K562 (cell line): ENCODE data around the gene VSIG10L. TPM values are rescaled to one million over a fixed set of nuclear protein-coding genes. Genes with fewer than 3 reads are reported as not detected.

Experiments used
- ATAC-seq: fragments of 200-7000 bp; cut with Tn5 transposase; 3 replicates; pipeline ENCODE4 v1.9.1; 2020; ENCODE audit warnings: moderate library complexity
- BruUV-seq: library from RNA; stranded (reverse); fragments of 400-500 nt; replicated peaks from 2 replicates; lab custom pipeline; 2021; lab: Mats Ljungman, UMichigan
- CTCF ChIA-PET: fragments of 300-600 bp; formaldehyde crosslinking; extraction: SDS; loops from one replicate; lab custom pipeline; 2021; ENCODE audit warnings: low intra/inter-chr PET ratio; lab: Yijun Ruan, JAX
- POLR2A ChIA-PET: fragments of 300-600, 350-650 bp; sonication (Branson Sonifier 250); formaldehyde crosslinking; extraction: SDS; loops from one replicate; lab custom pipeline; 2021; ENCODE audit warnings: antibody characterized with exemption, inconsistent platforms; lab: Yijun Ruan, JAX
- DNase-seq, 4 experiments: peaks; one replicate each; pipeline versions ENCODE4 v3.0.0 to v3.0.0-alpha.2; 2011 to 2018; ENCODE audit warnings: low spot score in 3 of 4, mixed read lengths in 3 of 4; ENCODE audit errors: extremely low read depth in 1 of 4
- FAIRE-seq: peaks from 2 replicates; lab custom pipeline; 2011; peaks lifted over from hg19 to GRCh38; lab: Jason Lieb, UNC
- H2AFZ ChIP-seq: 2 replicates; pipeline ENCODE4 v1.6.0; 2011; ENCODE audit warnings: low read depth, low read length, control low read depth, inconsistent platforms
- H3K27ac ChIP-seq: fragments of 200-600 bp; 3 replicates; pipeline ENCODE4 v1.8.0; 2011; ENCODE audit warnings: low read depth, mild to moderate bottlenecking, control low read depth, inconsistent platforms, low read length, moderate library complexity, mixed read lengths; ENCODE audit errors: extremely low read depth
- H3K27me3 ChIP-seq, 2 experiments: fragments of 300-600 bp in 1 of 2; 2 replicates in 1 of 2; 3 replicates in 1 of 2; pipeline versions ENCODE4 v1.6.0 to v1.8.0; 2011; ENCODE audit warnings: inconsistent platforms in 2 of 2, low read length in 2 of 2, mild to moderate bottlenecking in 1 of 2, mixed read lengths in 1 of 2, moderate library complexity in 1 of 2; ENCODE audit not compliant: control insufficient read depth in 2 of 2, insufficient read depth in 2 of 2
- H3K36me3 ChIP-seq: fragments of 300-600 bp; 3 replicates; pipeline ENCODE4 v1.8.0; 2011; ENCODE audit warnings: mild to moderate bottlenecking, low read length, inconsistent platforms; ENCODE audit not compliant: control insufficient read depth, insufficient read depth
- H3K4me1 ChIP-seq, 2 experiments: fragments of 200-600 bp in 1 of 2; replicated peaks in 1 of 2; 2 replicates in 1 of 2; 3 replicates in 1 of 2; pipeline versions ENCODE4 v1.5.1 to v1.8.0; 2011; ENCODE audit warnings: inconsistent platforms in 2 of 2, low read length in 2 of 2, mild to moderate bottlenecking in 1 of 2, mixed read lengths in 1 of 2, moderate library complexity in 1 of 2; ENCODE audit not compliant: control insufficient read depth in 2 of 2, insufficient read depth in 2 of 2
- H3K4me2 ChIP-seq: 2 replicates; pipeline ENCODE4 v1.6.1; 2011; ENCODE audit warnings: low read length, control low read depth, inconsistent platforms, mixed read lengths; ENCODE audit not compliant: insufficient read depth
- H3K4me3 ChIP-seq: fragments of 200-600 bp; sonication (generic), shearing (Covaris generic); 2 replicates; pipeline ENCODE4 v1.5.1; 2016; ENCODE audit warnings: control low read depth, inconsistent platforms
- H3K79me2 ChIP-seq: fragments of 200-600 bp; 3 replicates; pipeline ENCODE4 v1.8.0; 2011; ENCODE audit warnings: low read length, inconsistent platforms; ENCODE audit not compliant: control insufficient read depth, insufficient read depth
- H3K9ac ChIP-seq, 2 experiments: 2 replicates each; pipeline versions ENCODE4 v1.6.0 to v1.6.1; 2011; ENCODE audit warnings: low read depth in 2 of 2, low read length in 2 of 2, control low read depth in 1 of 2, inconsistent platforms in 1 of 2, mild to moderate bottlenecking in 1 of 2, mixed read lengths in 1 of 2; ENCODE audit not compliant: insufficient read depth in 1 of 2
- H3K9me1 ChIP-seq: one replicate; pipeline ENCODE4 v1.6.0; 2011; ENCODE audit warnings: inconsistent platforms, mild to moderate bottlenecking, low read length, moderate library complexity; ENCODE audit not compliant: control insufficient read depth, insufficient read depth
- H3K9me3 ChIP-seq: replicated peaks from 2 replicates; pipeline ENCODE4 v1.5.1; 2011; ENCODE audit warnings: low read depth, low read length, inconsistent platforms; ENCODE audit not compliant: control insufficient read depth, insufficient read depth
- H4K20me1 ChIP-seq: replicated peaks from 2 replicates; pipeline ENCODE4 v1.6.1; 2011; ENCODE audit warnings: low read length, inconsistent platforms, mixed read lengths; ENCODE audit not compliant: control insufficient read depth, insufficient read depth
- ATF3 ChIP-seq, 2 experiments: fragments of 450-650 bp in 1 of 2; sonication (generic) in 1 of 2; formaldehyde crosslinking in 1 of 2; IDR thresholded peaks in 1 of 2; conservative IDR thresholded peaks in 1 of 2; 2 replicates each; pipeline versions ENCODE4 v1.6.1 to v1.8.1; 2016 to 2023; ENCODE audit warnings: mild to moderate bottlenecking in 2 of 2, moderate library complexity in 2 of 2, inconsistent platforms in 1 of 2, missing genetic modification reagents in 1 of 2
- DNMT1 ChIP-seq: fragments of 450-650 bp; IDR thresholded peaks from 2 replicates; pipeline ENCODE4 v1.6.1; 2016; ENCODE audit warnings: antibody characterized with exemption, mild to moderate bottlenecking
- EGR1 ChIP-seq: fragments of 450-650 bp; conservative IDR thresholded peaks from 2 replicates; pipeline ENCODE4 v1.6.1; 2017; ENCODE audit warnings: mild to moderate bottlenecking
- HMBOX1 ChIP-seq: sonication (generic); IDR thresholded peaks from 2 replicates; pipeline ENCODE4 v1.6.1; 2016
- KDM1A ChIP-seq, 2 experiments: fragments of 450-650 bp; IDR thresholded peaks; 2 replicates each; pipeline ENCODE4 v1.6.1; 2016; ENCODE audit warnings: mild to moderate bottlenecking in 2 of 2
- SETDB1 ChIP-seq: IDR thresholded peaks from one replicate; pipeline ENCODE4 v1.6.1; 2012; ENCODE audit warnings: low read length, control low read depth, inconsistent platforms
- SPI1 ChIP-seq: IDR thresholded peaks from 2 replicates; pipeline ENCODE4 v1.6.1; 2011; ENCODE audit warnings: low read depth, low read length, control low read depth, borderline replicate concordance
- ZBTB7A ChIP-seq: IDR thresholded peaks from 2 replicates; pipeline ENCODE4 v1.6.1; 2011; ENCODE audit warnings: low read depth, mild to moderate bottlenecking, low read length, moderate library complexity, borderline replicate concordance; ENCODE audit not compliant: control insufficient read depth
- ZFP36 ChIP-seq: fragments of 150-350 bp; IDR thresholded peaks from 2 replicates; pipeline ENCODE4 v1.6.1; 2018; ENCODE audit warnings: low read length, low read depth; ENCODE audit not compliant: partially characterized antibody
- ZNF263 ChIP-seq: sonication (generic); formaldehyde crosslinking; IDR thresholded peaks from 2 replicates; pipeline ENCODE4 v1.8.0; 2022; ENCODE audit warnings: mild to moderate bottlenecking, missing genetic modification reagents, borderline replicate concordance
- ZNF436 ChIP-seq: fragments of 250-450, 450-650 bp; sonication (Bioruptor Pico); formaldehyde crosslinking; IDR thresholded peaks from 2 replicates; pipeline ENCODE4 v1.7.0; 2020; ENCODE audit warnings: mild to moderate bottlenecking
- WGBS: fragments of 100-300 bp; shearing (Covaris generic); methylation state at CpG from one replicate; pipeline ENCODE4 v1.1.6; 2016; ENCODE audit warnings: low coverage, mixed read lengths; ENCODE audit not compliant: insufficient coverage; ENCODE audit errors: missing lambda C conversion rate; 5-methylcytosine and 5-hydroxymethylcytosine counted together
- in situ Hi-C: fragments of 300-500 bp; cut with MboI; formaldehyde crosslinking; loops from 4 replicates; pipeline ENCODE4 v1.15.0; 2018; ENCODE audit warnings: inconsistent platforms, mixed read lengths
- intact Hi-C: fragments of 100-400 bp; cut with micrococcal nuclease; formaldehyde crosslinking; loops from 2 replicates; pipeline ENCODE4 v1.14.2; 2022
- polyA plus RNA-seq, 8 experiments: library from polyadenylated mRNA; depleted of rRNA in 4 of 8; stranded (reverse) in 5 of 8; unstranded in 3 of 8; fragments of >200 nt; fragmentation: Nextera tagmentation in 2 of 8; fragmentation: Illumina TruSeq in 1 of 8; extraction: Ambion mirVana in 2 of 8; extraction: Trizol in 1 of 8; gene quantifications; 2 replicates each; pipeline versions ENCODE4 v1.2.1 to v1.2.3, GENCODE V29; 2011 to 2014; ENCODE audit warnings: inconsistent platforms in 1 of 8, missing spikeins in 1 of 8
- total RNA-seq, 7 experiments: library from RNA; depleted of rRNA in 6 of 7; stranded (reverse); fragments of >200 nt in 6 of 7; fragmentation: Illumina TruSeq in 2 of 7; extraction: Trizol in 2 of 7; gene quantifications; 2 replicates each; pipeline versions ENCODE4 v1.2.1 to v1.2.3, GENCODE V29; 2011 to 2021; ENCODE audit warnings: low replicate concordance in 1 of 7
- TF ChIP-seq, protein P1 (sequence below): fragments of 150-350 bp; IDR thresholded peaks from 2 replicates; pipeline ENCODE4 v1.6.1; 2014; ENCODE audit warnings: low read depth, mild to moderate bottlenecking, low read length, borderline replicate concordance
- TF ChIP-seq, protein P2 (sequence below): sonication (generic); formaldehyde crosslinking; IDR thresholded peaks from 2 replicates; pipeline ENCODE4 v1.8.0; 2022; ENCODE audit warnings: missing genetic modification reagents, mild to moderate bottlenecking, moderate library complexity, borderline replicate concordance

VSIG10L gene
- total and polyA plus RNA-seq, 9 of the 15 experiments (the other 6 are each of a cell fraction or from before 2014, with no cell fraction given), result 1.1 to 7.6 (median 2.2) TPM

DNA sequence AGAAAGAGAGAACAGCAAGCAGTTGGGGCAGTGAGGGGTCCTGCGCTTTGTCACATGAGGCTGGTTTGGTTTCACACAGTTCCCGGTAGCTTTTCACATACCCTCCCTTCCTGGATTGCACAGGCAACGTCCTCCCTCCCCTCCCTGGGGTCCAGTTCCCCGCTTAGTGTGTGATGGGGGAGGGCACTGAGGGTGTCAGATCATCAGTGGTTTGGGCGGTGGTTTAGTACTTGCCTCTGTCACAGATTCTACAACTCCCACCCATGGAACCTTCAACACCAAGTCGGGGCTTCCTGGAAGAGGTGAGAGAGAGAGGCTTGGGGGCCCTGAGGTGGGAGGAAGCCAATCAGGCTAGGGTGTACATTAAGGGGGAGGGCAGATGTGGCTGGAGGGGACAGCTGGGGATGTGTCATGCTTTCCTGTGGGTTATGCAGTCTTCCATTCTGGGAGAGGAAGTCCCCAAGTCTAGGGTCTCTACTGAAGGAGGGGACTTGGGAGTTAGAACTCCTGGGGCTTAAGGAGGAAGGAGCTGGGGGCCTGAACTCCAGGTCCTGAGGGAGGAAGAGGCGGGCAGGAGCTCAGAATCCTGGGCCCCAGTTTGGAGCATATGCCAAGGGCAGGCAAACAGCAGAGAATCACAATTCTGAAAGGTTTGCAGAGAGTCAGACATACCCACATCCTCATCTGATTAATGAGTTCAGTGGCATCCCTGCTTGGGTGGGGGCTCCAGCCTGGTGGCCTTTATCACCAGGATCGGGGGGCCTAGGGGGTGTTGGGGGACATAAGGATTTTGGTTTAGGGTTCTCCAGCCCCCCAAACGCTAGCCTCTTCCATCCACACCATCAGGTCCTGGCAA is 30.9 kb upstream of the VSIG10L start, which contains the start of gene NKG7:
TSS of gene NKG7 (minus strand) at position 6 of the 856 bp plus-strand sequence. CDS start 119 bp downstream, outside the sequence.
- H4K20me1 ChIP-seq, result no peaks in the 10 kb centered on the region
- POLR2A ChIA-PET, result interaction anchor here (0.6 to 1.1 kb wide), 2 partner anchors 11 to 19 kb away, joined by 3 to 4 read pairs; no protein-coding TSS in a partner anchor
- H3K4me1 ChIP-seq, result peaks cover 19 to 30% of the 10 kb centered on the region in 2 experiments
- WGBS, result 29% methylated on average over 9 of the region's 9 CpGs
- no peaks in the 10 kb centered on the region for H3K27me3 ChIP-seq
- no peak; the same call in 2 of the 3 replicates for ATAC-seq
- no peak within 1 kb of the TSS for H3K4me3 ChIP-seq
- H3K9me1 ChIP-seq, result no peaks in the 10 kb centered on the region
- H2AFZ ChIP-seq, result peak within 1 kb of the TSS; percentile 38
- in situ Hi-C loops, result no loop called here
- peak within 1 kb of the TSS in 1 of 2 experiments; percentile 82; a peak in 2 of 4 replicates for H3K9ac ChIP-seq
- peak; percentile 42 for FAIRE-seq
- no peaks in the 10 kb centered on the region for H3K9me3 ChIP-seq
- H3K27ac ChIP-seq, result no peak within 1 kb of the TSS
- H3K36me3 ChIP-seq, result no peaks in the 10 kb centered on the region
- intact Hi-C loops, result no loop called here
- no TSS peak for BruUV-seq
- no peak within 1 kb of the TSS for H3K4me2 ChIP-seq
- CTCF ChIA-PET, result no interaction called here
- peaks cover 11% of the 10 kb centered on the region for H3K79me2 ChIP-seq
- DNase-seq, result peak; percentile 31 to 56 (median 32)
- TF ChIP-seq SPI1, result peak; percentile 63; the same call in 1 of the 2 replicates
- peak; percentile 81; the same call in 1 of the 2 replicates for TF ChIP-seq ZNF263 (CRISPR knock-in tag)
- peak; percentile 30; the same call in 1 of the 2 replicates for TF ChIP-seq ZBTB7A
- TF ChIP-seq ZNF436 (CRISPR knock-in tag), result no peak
- TF ChIP-seq EGR1, result peak; percentile 31
- TF ChIP-seq, protein P1, sequence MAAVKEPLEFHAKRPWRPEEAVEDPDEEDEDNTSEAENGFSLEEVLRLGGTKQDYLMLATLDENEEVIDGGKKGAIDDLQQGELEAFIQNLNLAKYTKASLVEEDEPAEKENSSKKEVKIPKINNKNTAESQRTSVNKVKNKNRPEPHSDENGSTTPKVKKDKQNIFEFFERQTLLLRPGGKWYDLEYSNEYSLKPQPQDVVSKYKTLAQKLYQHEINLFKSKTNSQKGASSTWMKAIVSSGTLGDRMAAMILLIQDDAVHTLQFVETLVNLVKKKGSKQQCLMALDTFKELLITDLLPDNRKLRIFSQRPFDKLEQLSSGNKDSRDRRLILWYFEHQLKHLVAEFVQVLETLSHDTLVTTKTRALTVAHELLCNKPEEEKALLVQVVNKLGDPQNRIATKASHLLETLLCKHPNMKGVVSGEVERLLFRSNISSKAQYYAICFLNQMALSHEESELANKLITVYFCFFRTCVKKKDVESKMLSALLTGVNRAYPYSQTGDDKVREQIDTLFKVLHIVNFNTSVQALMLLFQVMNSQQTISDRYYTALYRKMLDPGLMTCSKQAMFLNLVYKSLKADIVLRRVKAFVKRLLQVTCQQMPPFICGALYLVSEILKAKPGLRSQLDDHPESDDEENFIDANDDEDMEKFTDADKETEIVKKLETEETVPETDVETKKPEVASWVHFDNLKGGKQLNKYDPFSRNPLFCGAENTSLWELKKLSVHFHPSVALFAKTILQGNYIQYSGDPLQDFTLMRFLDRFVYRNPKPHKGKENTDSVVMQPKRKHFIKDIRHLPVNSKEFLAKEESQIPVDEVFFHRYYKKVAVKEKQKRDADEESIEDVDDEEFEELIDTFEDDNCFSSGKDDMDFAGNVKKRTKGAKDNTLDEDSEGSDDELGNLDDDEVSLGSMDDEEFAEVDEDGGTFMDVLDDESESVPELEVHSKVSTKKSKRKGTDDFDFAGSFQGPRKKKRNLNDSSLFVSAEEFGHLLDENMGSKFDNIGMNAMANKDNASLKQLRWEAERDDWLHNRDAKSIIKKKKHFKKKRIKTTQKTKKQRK, result no peak
- TF ChIP-seq HMBOX1, result peak; percentile 76
- TF ChIP-seq, protein P2, sequence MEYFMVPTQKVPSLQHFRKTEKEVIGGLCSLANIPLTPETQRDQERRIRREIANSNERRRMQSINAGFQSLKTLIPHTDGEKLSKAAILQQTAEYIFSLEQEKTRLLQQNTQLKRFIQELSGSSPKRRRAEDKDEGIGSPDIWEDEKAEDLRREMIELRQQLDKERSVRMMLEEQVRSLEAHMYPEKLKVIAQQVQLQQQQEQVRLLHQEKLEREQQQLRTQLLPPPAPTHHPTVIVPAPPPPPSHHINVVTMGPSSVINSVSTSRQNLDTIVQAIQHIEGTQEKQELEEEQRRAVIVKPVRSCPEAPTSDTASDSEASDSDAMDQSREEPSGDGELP (CRISPR knock-in tag), result peak; percentile 60; the same call in 1 of the 2 replicates
- peak; percentile 37; the same call in 1 of the 2 replicates for TF ChIP-seq ATF3 (IDR thresholded peaks at IDR 0.05)
- TF ChIP-seq ATF3 (CRISPR knock-in tag; conservative IDR thresholded peaks at IDR 0.05), result no peak
- 0 out of 4 replicates have a peak, but pooled peaks of 1 of the 2 experiments have one; percentile 39 for TF ChIP-seq KDM1A (IDR thresholded peaks at IDR 0.05)
- TF ChIP-seq DNMT1, result no peak
- peak; percentile 55 for TF ChIP-seq ZFP36
- no peak for TF ChIP-seq SETDB1
